Activated T-cell treated with anti-CD3 and anti-CD28 coated beads for 24 hours (primary cell): Measurements from ENCODE around the gene CSPG4.
"Not testable (repeated sequence)": the region's sequence is repeated elsewhere in the genome, so short reads cannot be mapped to it uniquely, and the experiment has no call there.

Experiments
- DNase-seq: peaks from one replicate; pipeline ENCODE4 v3.0.0-alpha.2; 2020; ENCODE audit warnings: low read depth

CSPG4 gene

DNA sequence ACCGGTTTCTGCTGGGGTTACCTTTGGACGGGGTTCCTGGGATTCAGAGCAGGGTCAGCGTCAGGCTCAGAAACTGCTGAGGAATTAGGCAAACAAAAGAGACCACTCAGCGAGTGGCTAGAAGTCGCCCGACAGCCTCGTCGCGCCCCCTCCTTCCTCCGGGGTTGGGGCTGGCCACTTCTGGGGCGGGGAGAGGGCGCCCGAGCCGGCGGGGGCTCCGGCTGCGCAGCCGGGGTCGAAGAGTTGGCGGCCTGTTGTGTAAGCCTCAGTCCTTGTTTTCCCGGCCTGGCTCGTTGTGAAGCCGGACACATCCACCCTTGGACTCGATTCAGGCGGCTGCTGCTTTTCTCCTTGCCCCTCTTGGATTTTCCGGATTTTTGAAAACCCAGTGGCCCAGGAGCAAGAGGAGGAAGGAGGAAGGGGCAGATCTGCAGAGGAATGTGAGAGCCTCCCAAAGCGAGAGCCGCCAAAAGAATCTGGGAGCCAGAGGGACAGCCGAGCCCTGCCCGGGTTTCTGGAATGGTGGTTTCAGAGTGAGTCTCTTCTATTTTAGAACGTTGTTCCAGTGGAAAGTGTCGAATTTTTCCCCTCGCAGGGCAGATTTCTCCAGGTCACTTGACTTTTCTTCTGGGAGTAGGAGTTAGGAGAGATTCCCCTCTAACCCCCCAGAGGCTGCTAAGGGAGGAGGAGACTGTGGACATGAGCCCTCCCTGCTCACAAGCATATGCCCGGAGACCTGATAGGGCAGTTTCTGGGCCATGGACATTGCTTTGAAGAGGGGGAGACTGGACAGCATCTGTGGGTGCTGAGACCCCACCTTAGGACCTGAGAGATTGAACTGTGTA lies 64.3 kb downstream of the CSPG4 start:
- DNase-seq: no peak

DNA sequence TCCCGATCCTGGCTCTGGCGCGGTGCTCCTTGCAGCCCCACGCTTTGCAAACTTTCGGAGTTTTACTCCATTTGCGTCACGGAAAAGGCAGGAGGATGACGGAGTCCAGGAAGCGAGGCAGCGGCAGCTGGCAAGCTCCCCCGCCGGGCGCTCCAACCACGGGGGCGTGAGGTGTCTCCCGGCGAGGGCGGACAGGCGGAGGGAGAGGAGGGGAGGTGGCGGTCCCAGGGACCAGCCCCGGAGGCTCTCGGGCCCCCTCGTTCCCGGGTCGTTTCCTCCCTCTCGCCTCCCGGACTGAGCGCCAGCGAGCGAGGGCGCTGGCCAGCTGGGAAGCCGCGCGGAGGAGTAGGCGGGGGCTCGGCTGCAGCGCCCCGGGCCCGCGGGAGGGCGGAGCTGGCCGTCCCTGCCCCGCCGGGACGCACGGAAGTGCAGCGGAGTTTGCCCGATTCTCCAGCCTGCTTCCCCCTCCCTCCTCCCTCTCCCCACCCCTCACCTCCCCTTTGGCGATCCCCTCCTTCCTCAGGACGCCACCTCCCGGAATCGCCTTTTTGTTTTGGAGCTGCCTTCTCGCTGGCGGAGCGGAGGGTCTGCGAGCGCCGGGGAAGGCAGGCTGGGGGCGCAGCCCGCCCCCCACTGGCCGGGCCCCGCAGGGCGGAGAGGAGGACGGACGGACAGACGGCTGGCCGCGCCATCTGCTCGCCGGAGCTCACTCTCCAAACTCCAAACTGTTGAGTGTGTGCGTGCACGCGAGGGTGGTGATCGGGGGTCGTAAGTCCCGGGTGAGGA lies 65.1 kb downstream of the CSPG4 start, which contains the start of gene SNX33:
TSS of gene SNX33 (plus strand) at position 543 of the 786 bp plus-strand sequence. CDS start 1,191 bp downstream, outside the sequence.
- peak; percentile 36 for DNase-seq

DNA sequence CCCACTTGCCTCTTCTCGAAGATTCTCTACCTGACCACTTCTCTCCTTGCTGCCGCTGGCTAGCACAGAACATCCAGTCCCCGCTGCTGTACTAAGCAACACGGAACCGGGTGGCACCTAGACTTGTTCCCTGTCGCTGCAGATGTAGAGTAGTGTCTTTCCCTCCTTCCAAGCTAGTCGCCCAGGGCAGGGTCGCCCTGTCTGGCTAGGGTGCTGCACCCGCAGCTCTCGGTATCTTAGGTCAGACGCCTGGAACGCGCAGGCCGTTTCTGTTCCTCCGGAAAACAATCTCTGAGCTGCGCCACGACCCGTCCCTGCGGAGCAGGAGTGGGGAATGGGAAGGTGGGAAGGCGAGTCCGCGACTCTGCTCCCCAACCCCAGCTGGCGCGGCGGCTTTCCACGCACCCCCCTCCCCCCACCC lies 65.7 kb downstream of the CSPG4 start:
- no peak for DNase-seq

DNA sequence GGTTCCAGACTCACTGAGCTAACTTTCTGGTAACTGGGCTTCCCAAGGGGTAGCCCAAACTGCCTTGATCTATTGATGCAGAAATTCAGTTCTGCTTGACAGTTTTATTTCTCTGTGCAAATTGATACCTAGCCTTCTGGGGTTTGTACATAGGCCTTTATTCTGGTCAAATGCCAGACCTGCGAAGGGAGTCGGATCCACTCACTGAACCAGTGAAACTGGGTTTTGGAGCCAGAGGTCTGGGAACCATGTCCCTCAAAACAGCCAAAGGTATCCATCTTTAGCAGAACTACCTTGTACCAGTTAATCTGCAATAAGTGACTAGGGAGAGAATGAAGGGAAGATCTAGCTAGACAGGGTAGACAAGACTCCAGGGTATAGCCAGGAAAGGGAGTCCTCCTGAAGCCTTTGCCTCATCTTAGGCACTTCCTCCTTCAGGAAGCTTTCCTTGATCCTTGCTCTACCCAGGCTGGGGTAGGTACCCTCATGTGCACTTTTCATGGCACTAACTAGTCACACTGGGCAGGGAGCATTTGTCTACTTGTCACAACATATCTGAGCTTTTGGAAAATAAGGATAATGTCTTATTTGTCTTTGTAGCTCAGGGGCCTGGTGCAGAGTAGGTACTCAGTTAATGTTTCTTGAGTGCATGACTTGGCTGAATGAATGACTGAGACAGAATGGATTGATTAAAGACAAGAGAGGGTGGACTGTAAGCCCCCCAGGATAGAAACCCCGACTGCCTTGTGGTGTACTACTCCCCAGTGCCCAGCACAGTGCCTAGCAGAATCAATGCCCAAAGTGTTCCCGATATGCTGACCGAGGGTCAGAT lies 66.3 kb downstream of the CSPG4 start:
- no peak for DNase-seq

DNA sequence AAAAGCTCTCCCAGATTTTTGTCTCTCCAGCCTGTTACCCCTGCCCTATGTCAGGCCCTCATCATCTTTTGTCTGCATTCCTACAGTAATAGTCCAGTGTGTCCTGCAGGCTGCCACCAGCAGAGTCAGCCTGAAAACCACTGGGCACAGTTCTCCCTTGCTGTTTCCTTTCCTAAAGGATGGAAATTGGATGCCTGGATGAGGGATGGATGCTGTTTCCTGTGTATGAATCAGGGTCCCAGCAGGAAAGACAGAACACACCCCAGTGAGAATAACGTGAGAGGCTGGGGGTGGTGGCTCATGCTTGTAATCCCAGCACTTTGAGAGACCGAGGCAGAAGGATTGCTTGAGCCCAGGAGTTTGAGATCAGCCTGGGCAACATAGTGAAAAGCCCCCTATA lies 68.3 kb downstream of the CSPG4 start:
- no peak for DNase-seq

DNA sequence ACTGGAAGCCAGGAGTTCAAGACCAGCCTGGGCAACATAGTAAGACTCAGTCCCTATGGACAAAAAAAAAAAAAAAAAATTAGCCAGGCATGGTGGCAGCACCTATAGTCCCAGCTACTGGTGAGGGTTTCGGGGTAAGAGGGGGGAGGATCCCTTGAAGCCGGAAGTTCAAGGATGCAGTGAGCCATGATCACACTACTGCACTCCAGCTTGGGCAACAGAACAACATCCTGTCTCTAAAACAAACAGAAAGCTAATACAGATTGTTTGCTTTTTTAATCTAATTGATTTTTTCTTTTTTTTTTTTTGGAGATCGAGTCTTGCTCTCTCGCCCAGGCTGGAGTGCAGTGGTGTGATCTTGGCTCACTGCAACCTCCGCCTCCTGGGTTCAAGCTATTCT lies 71.0 kb downstream of the CSPG4 start:
- no peak for DNase-seq

DNA sequence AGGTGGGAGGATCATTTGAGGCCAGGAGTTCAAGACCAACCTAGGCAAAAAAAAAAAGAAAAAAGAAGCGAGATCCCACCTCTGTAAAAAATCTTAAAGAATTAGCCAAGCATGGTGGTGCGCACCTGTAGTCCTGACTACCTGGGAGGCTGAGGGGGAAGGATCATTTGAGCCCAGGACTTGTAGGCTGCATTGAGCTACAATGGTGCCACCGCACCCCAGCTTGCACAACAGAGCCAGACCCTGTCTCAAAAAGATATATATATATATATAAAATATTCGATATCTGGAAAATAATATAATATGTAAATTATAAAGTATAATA lies 71.5 kb downstream of the CSPG4 start:
- DNase-seq: no peak

DNA sequence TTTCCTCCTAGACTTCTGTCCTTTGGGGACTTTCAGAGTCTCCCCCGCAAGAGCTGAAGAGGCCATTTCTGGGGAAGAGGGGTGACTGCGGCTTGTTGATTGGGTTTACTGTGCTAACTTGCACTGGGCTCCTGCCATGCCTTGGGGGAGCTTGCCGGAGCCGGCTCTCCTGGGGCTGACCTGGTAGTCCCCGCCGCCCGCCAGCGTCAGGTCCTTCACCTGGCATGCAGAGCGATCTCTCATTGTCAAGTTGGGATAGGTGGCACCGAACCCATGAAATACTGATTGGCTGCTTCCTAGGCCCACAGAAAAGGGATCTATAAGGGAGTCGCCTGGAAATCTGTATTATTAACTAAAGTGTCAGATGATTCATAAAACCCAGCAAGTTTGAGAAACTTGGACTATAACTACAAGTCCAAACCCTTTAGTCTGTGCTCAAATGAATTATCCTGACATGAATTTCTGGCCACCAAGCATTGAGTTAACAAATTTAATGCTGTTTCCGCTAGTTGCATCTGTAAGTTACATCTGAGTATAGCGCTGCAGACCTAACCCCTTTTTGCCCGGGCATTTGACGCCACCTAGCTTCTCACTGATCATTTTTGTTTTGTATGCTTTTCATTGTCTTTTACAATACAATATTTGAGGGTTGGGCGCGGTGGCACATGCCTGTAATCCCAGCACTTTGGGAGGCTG lies 72.0 kb downstream of the CSPG4 start:
- peak; percentile 34 for DNase-seq

DNA sequence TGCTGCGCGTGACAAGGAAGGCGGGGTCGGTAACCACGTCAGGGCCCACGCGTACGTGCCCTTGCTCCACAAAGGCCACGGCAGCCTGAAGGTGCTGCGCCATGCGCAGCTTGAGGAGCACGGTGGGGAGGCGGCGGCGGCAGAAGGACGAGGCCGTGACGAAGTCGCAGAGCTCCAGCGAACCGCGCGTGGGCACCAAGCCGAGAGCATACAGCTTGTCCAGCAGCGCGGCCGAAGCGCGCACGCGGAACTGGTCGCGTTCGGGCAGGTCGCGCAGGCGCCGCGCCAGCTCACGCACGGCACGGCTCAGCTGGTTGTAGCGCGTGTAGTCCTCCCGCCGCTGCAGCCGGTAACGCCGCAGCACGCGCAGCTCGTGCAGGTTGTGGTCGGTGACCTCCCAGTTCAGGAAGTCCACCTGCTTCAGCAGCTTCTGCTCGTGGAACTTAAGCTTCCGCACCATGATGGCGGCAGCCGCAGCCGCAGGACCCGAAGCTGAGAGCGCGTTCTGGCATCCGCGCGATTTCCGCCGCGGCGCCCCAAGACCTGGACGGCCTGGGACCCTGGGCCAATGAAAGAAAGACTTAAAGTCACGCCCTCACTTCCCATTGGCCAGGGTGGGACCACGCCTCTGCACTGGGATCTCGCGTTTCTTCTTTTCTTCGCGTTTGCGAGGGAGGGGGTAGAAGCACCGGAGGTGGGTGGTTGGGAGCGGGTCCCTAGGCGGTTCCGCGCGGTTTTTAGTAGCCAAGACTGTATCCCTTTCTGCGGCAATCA lies 72.8 kb downstream of the CSPG4 start, which contains the start of gene IMP3:
TSS of gene IMP3 (minus strand) at position 516 of the 774 bp plus-strand sequence. CDS start at position 460, 56 bp downstream.
- peak; percentile 92 for DNase-seq

DNA sequence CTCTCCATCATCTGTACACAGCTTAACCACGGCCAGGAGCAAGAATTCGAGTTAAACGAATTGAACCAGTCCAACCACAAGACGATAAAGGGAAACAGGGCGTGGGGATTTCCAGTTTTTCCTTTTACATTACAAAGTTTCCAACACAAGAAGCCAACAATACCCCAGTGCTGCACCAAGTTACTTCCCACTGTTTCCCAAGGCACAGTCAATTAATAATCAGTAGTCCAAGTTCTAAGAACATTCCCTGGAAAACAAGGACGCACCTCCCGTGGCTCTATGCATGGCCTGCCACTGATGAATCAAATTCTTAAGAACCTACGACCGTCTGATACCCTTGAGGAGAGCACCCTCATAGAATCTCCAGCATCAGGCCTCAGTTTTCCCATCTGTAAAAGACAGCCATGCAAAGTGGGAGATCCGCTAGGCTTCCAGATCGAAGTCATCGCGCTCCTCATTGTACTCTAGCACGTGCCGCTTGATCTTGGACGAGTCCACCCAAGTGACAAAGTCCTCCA lies 73.4 kb downstream of the CSPG4 start:
- DNase-seq: no peak

DNA sequence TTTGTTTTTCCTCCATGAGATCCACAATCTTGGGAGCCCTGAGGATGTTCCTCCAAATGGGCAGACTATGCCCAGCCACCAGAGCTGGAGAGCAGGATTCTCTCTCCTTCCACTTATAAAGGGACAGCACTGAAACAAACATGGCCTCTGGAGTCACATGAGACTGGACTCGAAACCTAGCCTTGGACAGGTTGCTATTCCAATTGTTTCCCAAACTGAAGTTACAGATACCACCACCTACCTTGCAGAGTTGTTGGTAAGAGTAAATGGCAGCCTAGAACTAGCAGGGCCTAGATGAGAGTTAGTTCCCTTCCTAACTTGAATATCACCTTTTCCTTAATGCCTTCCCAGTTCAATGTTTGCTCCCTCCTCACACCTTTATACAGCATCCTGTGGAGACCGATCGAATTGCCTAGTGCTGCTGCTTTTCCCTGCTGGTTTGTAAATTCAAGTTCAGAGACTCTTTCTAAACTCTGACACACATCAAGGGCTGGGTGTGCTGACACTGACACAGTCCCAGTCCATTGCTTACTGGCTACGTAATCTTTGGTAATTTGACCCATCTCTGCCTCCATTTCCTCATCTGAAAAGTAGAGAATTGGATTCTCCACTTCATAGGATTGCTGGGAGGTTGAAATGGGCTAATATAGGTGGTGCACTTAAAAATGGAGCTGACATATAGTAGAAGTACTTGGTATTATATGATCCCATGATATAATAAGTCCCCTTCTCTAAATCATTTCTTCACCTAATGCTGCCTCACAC lies 75.2 kb downstream of the CSPG4 start:
- no peak for DNase-seq

DNA sequence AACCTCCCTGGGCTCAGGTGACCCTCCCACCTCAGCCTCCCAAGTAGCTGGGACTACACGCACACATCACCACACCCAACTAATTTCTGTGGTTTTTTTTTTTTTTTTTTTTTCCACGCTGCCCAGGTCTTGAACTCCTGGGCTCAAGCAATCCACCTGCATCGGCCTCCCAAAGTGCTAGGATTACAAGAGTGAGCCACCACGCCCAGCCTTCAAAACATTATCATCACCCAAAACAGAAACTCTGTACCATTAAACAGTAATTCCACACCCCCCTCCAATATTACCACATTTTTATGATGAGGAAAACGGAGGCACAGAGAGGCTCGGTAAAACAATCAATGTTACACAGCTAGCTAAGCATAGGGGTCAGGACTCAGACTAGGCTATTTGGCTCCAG lies 76.6 kb downstream of the CSPG4 start:
- no peak for DNase-seq

DNA sequence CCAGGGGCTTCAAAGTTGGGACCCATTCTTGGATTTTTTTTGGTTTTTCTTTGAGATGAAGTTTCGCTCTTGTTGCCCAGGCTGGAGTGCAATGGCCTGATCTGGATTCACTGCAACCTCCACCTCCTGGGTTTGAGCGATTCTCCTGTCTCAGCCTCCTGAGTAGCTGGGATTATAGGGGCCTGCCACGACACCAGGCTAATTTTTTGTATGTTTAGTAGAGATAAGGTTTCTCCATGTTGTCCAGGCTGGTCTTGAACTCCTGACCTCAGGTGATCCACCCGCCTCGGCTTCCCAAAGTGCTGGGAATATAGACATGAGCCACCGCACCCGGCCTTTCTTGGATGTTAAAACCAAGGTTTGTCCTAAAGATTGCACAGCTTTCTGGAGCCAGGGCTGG lies 78.7 kb downstream of the CSPG4 start:
- not testable (repeated sequence) for DNase-seq

DNA sequence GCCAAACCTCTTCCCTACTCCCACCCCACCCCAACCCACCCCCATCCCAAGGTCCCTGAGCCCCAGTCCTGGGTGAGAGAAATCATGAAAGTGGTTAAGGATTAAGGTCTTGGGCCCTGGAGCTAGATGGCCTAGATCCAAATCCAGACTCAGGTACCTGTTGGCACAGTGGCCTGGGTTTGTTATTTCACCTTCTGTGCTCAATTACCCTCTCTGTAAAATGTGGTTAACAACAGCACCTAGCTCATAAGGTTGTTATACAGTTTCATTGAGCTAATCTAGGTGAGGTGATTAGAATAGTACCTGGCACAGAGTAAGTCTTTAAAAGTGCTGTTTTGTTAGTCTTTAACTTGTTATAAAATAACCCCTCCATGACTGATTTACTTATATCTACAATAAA lies 80.7 kb downstream of the CSPG4 start:
- no peak for DNase-seq

DNA sequence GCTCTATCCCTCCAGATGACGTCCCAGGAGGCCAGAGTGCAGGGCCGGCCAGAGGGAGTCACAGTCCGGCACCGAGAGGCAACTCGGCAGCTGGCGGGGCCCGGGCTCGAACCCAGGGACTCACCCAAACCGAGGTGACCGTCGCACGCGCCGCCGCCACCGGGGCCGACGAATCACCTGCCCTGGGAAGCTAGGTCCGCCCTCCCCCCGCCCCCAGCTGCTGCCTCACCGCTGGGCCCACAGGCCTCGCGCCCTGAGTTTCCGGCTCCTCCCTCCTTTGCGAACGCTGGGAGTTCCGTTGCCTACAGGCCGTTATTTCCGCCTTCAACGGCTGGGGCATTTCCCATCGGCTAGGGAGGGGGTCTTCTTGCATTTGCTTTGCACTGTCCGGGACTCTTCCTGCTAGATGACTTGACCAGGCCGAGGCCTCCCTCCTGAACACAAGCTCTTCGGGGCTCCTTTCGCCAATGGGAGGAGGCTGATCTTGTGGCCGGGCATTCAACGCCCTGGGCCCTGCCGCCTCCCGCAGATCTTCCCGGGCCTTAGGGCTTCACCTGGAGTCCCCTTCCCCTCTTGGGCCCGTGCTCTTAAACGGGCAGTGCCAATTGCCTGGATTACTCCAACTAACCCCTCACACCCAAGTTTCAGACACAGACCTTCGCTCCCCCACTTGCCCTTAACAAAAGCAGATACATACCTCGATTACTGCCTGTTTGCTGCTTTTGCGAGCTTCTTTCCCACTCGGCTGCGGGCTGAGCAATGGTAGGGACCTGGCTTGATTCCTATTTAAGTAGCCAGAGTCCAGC lies 86.9 kb downstream of the CSPG4 start, which contains the start of gene SNUPN:
TSS of gene SNUPN (minus strand) at position 184 of the 806 bp plus-strand sequence. CDS start 4,674 bp downstream, outside the sequence.
- DNase-seq: peak; percentile 91
